GM19395 (cell line): ENCODE measurements around the gene RPL10.

Experiments
- ATAC-seq: cut with Tn5 transposase; IDR thresholded peaks from one replicate; pipeline ENCODE4 v1.9.1; 2021; ENCODE audit warnings: mild to moderate bottlenecking, moderate library complexity; ENCODE audit not compliant: unreplicated experiment

RPL10 gene

DNA sequence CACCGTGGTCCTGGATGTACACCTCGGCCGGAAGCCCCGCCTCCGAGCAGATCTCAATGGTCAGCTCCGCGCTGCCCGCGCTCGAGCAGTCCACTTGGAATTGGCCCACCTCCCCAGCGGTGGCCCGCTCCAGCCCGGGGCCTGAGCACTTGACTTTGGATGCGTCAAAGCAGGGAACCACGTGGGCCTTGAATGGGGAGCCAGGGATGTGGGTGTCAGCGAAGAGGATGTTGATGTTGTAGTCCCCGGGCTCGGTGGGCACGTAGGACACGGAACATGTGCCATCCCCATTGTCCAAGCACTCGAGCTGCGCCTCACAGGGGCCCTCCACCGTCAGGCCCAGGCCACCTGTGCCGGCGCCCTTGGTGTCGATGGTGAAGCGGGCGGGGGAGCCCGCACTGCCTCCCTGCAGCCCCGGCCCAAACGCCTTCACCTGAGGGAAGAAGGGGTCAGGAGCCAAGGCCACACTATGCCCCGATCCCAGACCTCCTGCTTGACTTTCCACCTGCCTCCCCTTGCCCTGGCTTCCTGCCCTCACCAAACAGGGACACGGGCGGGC lies 37.9 kb upstream of the RPL10 start:
- no peak for ATAC-seq

DNA sequence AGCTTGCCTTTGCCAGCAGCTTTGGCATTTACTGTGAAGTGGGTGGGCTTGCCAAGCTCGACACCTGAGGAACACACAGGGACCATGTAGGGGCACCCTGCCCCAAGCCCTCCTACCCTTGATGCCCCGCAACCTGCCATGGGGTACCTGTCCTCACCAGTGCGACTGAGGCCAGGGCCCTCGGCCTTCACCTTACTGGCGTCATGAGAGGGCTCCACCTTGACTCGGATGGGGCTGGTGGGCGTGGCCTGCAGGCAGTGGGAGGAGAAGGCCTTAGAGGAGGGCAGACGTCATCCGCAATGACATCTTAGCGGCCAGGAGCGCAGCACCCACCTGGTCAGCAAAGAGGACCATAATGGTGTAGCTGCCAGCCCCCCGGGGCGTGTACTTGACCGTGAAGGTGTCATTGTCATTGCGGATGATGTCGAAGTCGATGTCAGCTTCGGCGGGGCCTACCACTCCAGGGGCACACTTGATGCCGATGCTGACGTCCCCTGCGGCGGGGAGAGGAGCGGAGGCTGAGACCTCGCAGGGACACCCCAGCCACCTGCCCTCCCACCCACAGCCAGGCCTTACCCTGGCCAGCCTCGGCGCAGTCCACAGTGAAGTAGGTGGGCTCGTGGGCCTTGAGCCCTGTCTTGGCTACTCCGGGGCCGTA lies 36.0 kb upstream of the RPL10 start:
- no peak for ATAC-seq

- ATAC-seq, result no peak
Measured at GRCh38 chrX:154363706-154364439, 34.3 kb upstream of the RPL10 start.

DNA sequence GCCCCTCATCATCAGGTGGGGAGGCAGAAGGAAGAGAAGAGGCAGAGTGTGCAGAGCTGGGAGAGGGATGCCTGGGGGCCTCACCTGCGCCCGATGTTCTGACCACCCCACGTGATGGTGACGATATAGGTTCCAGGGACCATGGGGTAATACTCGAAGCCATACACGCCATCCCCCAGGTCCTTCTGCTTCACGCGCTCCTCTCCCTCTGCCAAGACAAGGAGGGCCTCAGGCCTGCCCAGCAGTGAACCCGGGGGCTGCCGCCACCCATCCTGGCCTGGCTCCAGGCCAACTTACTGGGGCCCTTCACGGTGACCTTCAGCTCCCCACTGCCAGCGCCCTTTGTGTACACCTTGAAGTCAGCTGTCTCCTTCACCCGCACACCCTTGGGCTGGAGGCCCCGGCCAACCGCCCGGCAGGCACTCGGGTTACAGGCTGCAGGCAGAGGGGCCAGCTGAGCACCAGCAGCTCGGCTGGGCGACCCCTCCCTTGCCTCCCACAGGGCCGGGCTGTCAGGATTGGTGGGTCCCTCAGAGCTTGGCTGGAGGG lies 33.1 kb upstream of the RPL10 start:
- no peak for ATAC-seq

DNA sequence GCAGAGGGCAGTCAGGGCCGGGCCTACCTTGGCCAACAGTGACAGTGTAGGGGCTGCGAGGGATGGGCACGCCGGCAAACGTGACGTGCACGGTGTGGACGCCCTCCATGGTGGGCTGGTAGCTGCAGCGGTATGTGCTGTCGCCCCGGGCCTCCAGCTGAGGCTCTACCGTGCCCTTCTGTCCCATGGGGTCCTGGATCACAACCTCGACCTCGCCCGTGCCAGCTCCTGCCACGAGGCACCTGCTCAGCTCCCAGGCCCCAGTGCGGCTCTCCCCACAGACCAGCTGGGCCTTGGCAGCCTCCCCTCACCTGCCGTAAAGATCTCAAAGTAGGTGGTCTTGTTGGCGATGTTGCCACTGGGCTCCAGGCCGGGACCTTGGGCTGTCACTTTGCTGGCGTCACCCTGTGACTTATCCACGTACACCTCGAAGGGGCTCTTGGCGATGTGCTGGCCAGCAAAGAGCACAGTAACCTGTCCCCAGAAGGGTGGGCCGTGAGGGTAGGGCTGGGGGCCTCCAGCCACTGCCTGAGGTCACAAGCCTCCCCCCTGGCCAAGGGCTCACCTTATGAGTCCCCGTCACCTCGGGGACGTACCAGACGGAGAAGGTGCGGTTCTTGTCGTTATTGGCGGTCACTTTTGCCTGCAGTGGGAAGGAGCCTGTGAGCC lies 32.0 kb upstream of the RPL10 start:
- no peak for ATAC-seq

DNA sequence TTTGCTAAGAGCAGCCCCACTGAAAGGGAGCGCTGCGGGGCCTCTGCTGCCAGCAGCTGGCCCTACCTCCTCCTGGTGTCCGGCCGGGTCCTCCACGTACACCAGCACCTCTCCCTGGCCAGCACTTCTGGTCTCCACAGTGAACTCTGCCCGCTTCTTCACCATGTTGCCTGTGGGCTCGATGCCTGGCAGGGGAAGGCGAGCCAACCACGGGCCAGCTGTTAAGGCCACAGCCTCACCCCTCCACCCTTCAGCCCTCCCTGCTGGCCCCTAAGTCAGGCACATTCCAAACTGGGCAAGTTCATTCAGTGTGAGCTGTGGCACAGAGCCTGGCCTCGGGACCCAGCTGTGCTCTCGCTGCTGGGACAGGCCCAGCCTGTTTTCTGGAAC lies 31.5 kb upstream of the RPL10 start:
- no peak for ATAC-seq

DNA sequence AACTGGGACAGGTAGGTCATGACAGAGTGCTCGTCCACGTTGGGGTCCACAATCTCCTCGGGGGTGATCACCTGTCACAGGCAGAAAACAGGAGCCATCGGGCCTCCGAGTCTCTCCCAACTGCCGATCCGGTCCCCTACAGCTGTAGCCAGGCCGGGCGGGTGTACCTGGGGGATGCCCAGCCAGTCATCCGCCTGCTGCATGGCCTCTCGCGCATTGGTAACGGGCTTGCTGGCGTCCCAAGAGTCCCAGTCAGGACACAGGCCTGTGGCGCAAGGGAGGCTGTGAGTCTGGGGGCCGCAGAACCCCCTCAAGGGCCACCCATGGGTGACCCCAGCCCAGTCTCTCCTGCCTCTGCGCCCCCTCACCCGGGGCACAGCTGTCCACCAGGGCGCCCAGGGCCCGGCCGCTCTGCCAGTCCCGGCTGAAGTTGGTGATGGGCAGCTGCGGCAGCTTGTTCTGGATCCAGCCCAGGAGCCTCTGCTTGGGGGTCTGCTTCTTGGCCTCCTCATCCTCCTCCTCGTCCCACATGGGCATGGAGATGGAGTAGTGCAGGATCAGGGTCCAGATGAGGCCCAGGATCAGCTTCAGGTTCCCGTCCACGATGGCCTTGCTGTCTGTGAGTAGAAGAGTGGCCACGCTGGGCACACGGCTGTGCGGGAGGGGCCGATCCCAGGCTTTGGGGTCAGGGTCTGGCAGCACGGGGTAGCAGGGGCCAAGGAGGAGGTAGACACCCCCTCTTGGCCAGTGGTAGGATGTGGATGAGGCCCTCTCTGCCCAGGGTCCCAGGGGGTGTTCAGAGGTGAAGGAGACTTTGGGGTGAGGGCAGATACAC lies 30.5 kb upstream of the RPL10 start:
- no peak for ATAC-seq

DNA sequence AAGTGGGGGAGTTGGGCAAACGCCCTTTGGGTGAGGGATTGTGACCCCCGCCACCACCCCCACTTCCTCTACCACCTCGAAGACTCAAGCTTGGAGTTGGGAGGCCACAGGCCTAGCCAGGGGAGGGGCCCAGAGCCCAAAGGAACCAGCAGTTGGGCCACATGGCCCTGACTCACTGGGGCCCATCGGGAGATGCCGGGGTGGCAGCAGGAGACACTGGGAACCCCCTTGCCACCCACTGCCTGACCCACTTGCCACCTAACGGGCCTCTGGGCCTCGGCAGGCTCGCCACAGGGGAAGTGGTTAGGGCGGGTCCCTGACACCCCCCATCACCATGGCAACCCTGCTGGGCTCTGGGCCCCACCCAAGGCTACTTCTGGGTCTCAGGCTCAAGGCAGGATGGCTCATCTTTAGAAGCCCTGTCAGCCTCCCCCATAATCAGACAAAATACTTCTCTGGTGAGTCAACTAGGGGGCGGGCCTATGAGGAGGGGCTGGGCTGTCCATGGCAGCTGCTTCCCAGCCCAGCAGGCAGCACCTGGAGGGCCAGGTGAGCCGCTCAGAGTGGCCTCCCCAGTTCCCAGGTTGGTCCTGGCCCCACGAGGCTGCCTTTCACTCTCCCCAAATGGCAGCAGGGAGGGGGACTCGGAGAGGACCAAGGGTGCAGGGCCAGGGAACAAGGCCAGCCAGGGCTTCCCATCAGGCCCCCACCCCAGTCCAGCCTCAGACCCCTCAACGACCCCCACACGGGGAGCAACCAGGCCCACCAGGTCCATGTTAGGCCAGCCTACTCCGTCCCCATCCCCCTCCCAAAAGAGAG lies 29.3 kb upstream of the RPL10 start:
- ATAC-seq, result no peak

- ATAC-seq, result no peak
Measured at GRCh38 chrX:154369449-154370299, 28.5 kb upstream of the RPL10 start.

DNA sequence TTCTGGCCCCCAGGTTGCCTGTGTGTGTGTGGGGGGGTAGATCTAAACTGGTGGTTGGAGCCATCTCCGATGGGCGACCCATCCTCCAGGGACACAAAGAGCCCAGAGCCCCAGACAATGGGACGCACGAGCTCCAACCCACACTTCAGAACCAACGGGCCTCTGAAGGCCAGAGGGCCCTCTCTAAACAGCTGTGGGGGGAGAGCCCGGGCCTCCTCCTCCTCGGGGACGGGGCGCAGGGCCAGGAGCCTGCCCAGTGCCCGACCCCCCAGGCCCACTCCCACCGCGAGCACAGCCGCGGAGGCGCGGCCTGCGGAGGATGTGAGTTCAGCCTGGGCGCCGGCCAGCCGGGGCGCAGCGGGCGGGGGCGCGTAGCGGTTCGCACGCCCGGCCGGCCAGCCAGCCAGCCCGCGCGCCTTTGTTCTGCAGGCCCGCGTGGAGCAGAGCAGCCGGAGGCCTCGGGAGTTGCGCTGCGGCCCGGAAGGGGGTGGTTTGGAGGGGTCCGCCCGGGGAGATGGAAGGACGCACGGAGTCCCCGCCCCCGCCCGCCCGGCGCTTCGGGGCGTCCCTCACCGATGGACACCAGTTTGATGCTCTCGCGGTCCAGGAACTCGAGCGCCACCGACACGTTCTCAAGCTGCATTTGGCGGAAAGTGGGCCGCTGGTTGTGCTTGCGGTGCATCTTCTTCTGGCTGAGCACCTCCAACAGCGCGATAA lies 27.7 kb upstream of the RPL10 start:
- ATAC-seq, result no peak

GRCh38 chrX:154371017-154371788 lies 27.0 kb upstream of the RPL10 start:
- ATAC-seq, result peak; percentile 62

GRCh38 chrX:154371789-154372300 lies 26.3 kb upstream of the RPL10 start:
- ATAC-seq, result peak; percentile 12

DNA sequence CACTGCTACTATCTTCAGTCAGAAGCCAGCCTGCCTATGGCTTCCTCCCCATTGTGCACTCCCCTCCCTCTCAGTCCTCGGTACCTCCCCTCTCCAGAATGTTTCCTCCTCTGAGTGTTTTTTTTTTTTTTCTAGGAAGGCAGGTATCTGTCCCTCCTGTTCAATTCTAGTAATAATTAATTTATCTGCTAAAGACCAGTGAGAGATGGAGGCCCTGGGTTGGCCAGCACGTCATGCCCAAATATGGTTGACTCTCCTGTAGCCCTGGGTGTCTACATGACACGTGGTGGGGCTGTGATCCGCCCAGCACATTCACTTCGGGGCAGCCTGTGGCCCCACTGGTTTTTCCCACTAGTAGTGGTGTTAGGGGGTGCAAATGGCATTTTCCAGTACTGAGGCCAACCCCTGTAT lies 25.6 kb upstream of the RPL10 start:
- no peak for ATAC-seq

DNA sequence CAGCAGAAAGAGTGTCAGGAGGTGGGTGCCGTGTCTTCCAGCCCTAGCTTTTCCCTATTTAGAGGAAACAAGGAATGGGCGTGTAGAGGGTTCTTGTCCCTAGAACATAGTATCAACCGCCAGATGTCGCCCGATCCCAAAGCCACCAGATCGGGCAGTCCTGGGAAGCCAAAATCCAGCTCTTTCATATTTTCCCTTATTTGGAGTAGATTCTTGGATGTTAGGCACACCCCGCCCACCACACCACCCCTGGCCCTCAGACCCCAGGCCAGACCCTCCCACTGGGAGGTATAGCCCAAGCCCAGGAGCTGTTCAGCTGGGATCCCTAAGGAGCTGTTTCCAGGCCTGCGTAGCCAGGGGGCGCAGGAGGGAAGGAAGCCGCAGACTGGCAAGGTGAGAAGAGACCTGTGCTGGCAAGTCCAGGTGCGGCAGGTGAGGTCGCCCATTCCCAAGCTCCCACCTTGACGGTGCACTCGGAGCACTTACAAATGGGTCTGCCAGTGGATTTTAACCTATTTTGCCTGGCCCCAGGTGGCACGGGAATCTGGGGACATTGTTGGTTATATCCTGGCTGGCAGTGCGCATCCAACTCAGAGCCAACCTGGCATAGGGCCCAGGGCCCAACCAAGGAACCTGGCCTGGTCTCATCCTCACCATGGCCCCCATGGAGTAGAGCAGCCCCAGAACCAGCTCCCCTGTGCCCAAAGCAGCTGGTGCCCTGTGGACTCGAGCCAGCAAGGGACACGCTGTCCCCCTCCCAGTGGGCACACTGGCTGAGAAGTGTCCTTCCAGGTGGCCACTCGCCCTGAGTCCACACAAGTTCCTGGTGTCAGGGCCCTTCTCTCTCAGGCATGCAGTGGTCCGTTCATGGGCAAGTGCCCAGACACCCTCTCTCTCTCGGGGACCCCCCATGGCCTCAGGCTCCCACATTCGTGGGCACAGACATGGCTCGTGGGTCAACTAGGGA lies 24.6 kb upstream of the RPL10 start:
- ATAC-seq, result no peak

- ATAC-seq, result no peak
Measured at GRCh38 chrX:154374313-154375155, 23.6 kb upstream of the RPL10 start, which contains the start of gene FLNA. TSS of gene FLNA (minus strand) at chrX:154374634. CDS start at chrX:154371245, 3,389 bp downstream.
